Endothelial cell of hepatic sinusoid (primary cell): ENCODE results near the gene SF3B4.
"Not testable (repeated sequence)": the region's sequence is repeated elsewhere in the genome, so short reads cannot be mapped to it uniquely, and the experiment has no call there.

ENCODE experiments used
- in situ Hi-C: cut with HindIII; loops from 2 replicates; pipeline ENCODE4 v1.10.0; 2017; ENCODE audit warnings: low sequenced_read_pairs

SF3B4 gene

GRCh38 chr1:149888999-149889289 is 38.7 kb downstream of the SF3B4 start:
- in situ Hi-C loops, result no loop called here

- in situ Hi-C loops, result no loop called here
These were observed 39.2 kb downstream of the SF3B4 start for GRCh38 chr1:149888247-149888998.

- in situ Hi-C loops, result no loop called here
These were observed 40.0 kb downstream of the SF3B4 start for GRCh38 chr1:149887456-149888246.

GRCh38 chr1:149887196-149887455 is 40.5 kb downstream of the SF3B4 start:
- in situ Hi-C loops, result not testable (repeated sequence)

GRCh38 chr1:149886396-149887195 is 41.0 kb downstream of the SF3B4 start:
- in situ Hi-C loops, result no loop called here

GRCh38 chr1:149886121-149886395 is 41.5 kb downstream of the SF3B4 start:
- in situ Hi-C loops, result not testable (repeated sequence)

- in situ Hi-C loops, result no loop called here
These were observed 42.1 kb downstream of the SF3B4 start for GRCh38 chr1:149885339-149886120.

GRCh38 chr1:149884433-149885338 is 42.9 kb downstream of the SF3B4 start:
- in situ Hi-C loops, result no loop called here

- in situ Hi-C loops, result no loop called here
These were observed 43.9 kb downstream of the SF3B4 start for GRCh38 chr1:149883598-149884247.

GRCh38 chr1:149881876-149882275 is 45.7 kb downstream of the SF3B4 start:
- in situ Hi-C loops, result no loop called here

GRCh38 chr1:149879556-149879955 is 48.0 kb downstream of the SF3B4 start:
- in situ Hi-C loops, result no loop called here

GRCh38 chr1:149877211-149877946 is 50.2 kb downstream of the SF3B4 start:
- in situ Hi-C loops, result no loop called here
